HG03060 (cell line): ENCODE results near the gene C15orf61.

Experiments used
- ATAC-seq: cut with Tn5 transposase; IDR thresholded peaks from one replicate; pipeline ENCODE4 v1.9.1; 2021; ENCODE audit warnings: low read depth, moderate number of reproducible peaks; ENCODE audit not compliant: unreplicated experiment

The C15orf61 gene

GRCh38 chr15:67521029-67521782, at the start of gene C15orf61:
TSS of gene C15orf61 (plus strand) at chr15:67521131. CDS start at chr15:67521249, 118 bp downstream.
- ATAC-seq: peak; percentile 47

GRCh38 chr15:67472957-67473356, 48.0 kb upstream of the C15orf61 start:
- ATAC-seq: no peak

GRCh38 chr15:67474405-67475110, 46.4 kb upstream of the C15orf61 start:
- no peak for ATAC-seq

GRCh38 chr15:67479781-67480505, 41.0 kb upstream of the C15orf61 start:
- no peak for ATAC-seq

GRCh38 chr15:67480741-67481140, 40.2 kb upstream of the C15orf61 start:
- no peak for ATAC-seq

- ATAC-seq: no peak
Measured at GRCh38 chr15:67481680-67482079, 39.3 kb upstream of the C15orf61 start.

GRCh38 chr15:67495585-67495984, 25.3 kb upstream of the C15orf61 start:
- ATAC-seq: no peak

- no peak for ATAC-seq
Measured at GRCh38 chr15:67501177-67501835, 19.6 kb upstream of the C15orf61 start.

GRCh38 chr15:67501836-67502461, 19.0 kb upstream of the C15orf61 start:
- ATAC-seq: no peak

GRCh38 chr15:67504056-67504455, 16.9 kb upstream of the C15orf61 start:
- ATAC-seq: no peak

- no peak for ATAC-seq
Measured at GRCh38 chr15:67504796-67505195, 16.1 kb upstream of the C15orf61 start.

- no peak for ATAC-seq
Measured at GRCh38 chr15:67505675-67506572, 15.0 kb upstream of the C15orf61 start.

GRCh38 chr15:67506775-67507747, 13.9 kb upstream of the C15orf61 start:
- no peak for ATAC-seq

GRCh38 chr15:67508407-67508806, 12.5 kb upstream of the C15orf61 start:
- no peak for ATAC-seq

GRCh38 chr15:67509918-67510317, 11.0 kb upstream of the C15orf61 start:
- no peak for ATAC-seq

GRCh38 chr15:67510597-67511190, 10.2 kb upstream of the C15orf61 start:
- no peak for ATAC-seq

- ATAC-seq: no peak
Measured at GRCh38 chr15:67511606-67512005, 9.3 kb upstream of the C15orf61 start.

- no peak for ATAC-seq
Measured at GRCh38 chr15:67512140-67512539, 8.8 kb upstream of the C15orf61 start.
